ENCODE measurements around the gene CD40LG. TPM values are rescaled to one million over a fixed set of nuclear protein-coding genes. Genes with fewer than 3 reads are reported as not detected.

Gene CD40LG
- total and polyA plus RNA-seq, 5 experiments from 2014 or later = 0.10 to 0.22 (median 0.18) TPM; not detected in 1

DNA sequence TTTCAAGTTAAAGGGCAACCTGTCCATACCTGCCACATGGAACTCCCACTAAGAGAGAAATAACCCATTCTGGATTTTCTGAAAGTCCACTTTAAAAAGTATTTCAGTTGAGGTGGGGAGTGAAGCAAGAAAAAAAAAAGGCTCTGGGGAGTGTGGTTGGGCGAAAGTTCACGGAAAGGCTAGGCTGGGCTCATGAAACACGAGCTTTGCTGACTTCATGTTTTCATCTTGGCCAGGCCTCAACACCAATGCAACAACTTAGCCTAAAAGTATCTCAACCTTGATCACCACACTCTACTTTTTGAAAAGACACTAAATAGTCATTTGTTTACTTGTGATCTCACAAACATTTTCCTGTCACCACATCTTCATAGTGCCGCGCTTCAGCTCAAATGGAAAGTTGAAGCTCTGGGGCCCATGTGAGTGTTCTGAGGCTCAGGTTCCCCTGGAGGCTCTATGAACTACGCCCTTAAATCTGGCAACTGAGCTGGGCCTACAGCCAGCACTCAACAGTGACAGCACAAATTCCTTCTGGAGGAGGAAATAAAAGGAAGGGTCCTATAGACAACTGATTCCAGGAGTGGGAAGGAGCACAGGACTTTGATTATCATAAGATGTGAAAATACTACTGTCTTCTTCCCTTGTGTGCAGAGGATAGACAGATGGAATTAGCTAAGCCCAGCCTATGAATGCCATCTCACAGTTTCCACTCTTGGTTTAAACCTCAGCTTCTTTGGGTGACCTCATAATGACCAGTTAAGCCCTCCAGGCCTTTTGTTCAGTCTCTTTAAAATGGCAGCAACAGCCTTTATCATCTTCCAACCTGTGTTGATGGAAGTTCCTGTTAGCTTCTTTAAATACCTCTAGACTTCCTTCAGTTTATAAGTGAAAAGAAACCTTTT is 5.1 kb downstream of the CD40LG start:
- peak overlapping the region in 1 of 10 donors; percentile 11 for H3K4me3 Mint-ChIP-seq
- H3K27me3 Mint-ChIP-seq = no peaks in the 10 kb centered on the region
- peaks cover 14 to 27% (median 22%) of the 10 kb centered on the region in 4 donors for H3K4me1 Mint-ChIP-seq
- peak overlapping the region in 2 of 10 donors; percentile 42 to 89 for H3K27ac Mint-ChIP-seq
- H3K36me3 Mint-ChIP-seq = peaks cover 0 to 5% (median 2%) of the 10 kb centered on the region in 3 donors
- ATAC-seq (no peak), DNase-seq (no peak)
- H3K9me3 Mint-ChIP-seq = peaks cover 0 to 2% (median 0%) of the 10 kb centered on the region in 9 donors
- POLR2A ChIA-PET = interaction anchor here (0.6 kb wide), 1 partner anchor 9 kb away, joined by 3 read pairs; no protein-coding TSS in a partner anchor

DNA sequence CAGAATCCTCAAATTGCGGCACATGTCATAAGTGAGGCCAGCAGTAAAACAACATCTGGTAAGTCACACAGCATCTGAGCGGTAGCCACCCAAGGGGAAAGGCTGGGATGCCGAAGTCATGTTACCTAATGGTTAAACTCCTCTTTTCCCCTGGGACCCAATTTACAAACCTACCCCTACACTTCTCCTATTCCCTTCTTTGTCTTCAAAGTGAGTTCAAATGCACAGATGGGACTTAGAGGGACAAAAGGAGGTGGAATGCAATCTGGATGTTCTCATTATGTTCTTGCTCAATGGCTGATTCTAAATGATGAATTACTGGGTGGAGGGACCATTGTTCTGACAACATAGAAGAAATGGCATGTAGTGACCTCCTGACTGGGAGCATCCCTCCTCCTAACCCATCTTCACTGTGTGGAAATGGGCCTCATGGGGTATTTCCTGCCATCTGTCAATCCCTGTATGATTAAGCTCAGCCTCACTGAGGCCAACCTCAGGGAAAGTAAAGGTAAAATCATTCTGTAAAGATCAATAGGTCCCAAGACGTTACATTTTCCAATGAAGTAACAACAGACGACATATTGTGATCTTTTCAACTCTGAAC is 8.5 kb downstream of the CD40LG start:
- peak overlapping the region in 6 of 10 donors; percentile 22 to 92 (median 74) for H3K27ac Mint-ChIP-seq
- H3K36me3 Mint-ChIP-seq = peaks cover 0 to 5% (median 2%) of the 10 kb centered on the region in 3 donors
- ATAC-seq = no peak
- peaks cover 0 to 2% (median 0%) of the 10 kb centered on the region in 9 donors for H3K9me3 Mint-ChIP-seq
- H3K27me3 Mint-ChIP-seq = no peaks in the 10 kb centered on the region
- peak overlapping the region in 2 of 10 donors; percentile 6 to 29 for H3K4me3 Mint-ChIP-seq
- no peak for DNase-seq
- POLR2A ChIA-PET = no interaction called here
- H3K4me1 Mint-ChIP-seq = peaks cover 23 to 53% (median 45%) of the 10 kb centered on the region in 4 donors

DNA sequence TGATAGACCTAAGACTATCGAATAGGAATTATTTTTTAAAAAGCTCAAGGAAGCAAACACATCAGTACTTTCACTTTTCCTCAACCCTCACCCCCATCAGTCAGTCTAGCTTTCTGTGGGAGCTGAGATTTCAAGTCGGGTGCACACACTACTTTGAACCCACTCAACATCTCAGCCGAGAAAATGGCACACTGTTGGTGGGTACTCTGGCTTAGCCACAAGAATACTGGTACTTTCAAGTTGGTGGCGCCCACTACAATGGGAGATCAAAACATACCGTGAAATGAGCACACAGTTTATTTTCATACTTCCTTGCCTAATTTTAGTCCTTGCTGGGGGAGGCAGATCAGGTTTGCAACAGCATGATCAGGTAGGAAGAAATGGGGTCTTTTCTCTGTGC is 10.2 kb downstream of the CD40LG start:
- peaks cover 0 to 2% (median 0%) of the 10 kb centered on the region in 9 donors for H3K9me3 Mint-ChIP-seq
- ATAC-seq (peak; percentile 57 to 69), DNase-seq (peak in 2 of 10 donors; percentile 17 to 26)
- H3K4me1 Mint-ChIP-seq = peaks cover 23 to 67% (median 54%) of the 10 kb centered on the region in 4 donors
- H3K27ac Mint-ChIP-seq = peak overlapping the region; percentile 74 to 93 (median 89)
- no peaks in the 10 kb centered on the region for H3K27me3 Mint-ChIP-seq
- H3K4me3 Mint-ChIP-seq = peak overlapping the region; percentile 12 to 73 (median 65)
- POLR2A ChIA-PET = interaction anchor here (0.9 to 1.6 kb wide), 4 partner anchors 8 to 32 kb away, joined by 3 to 4 read pairs (median 4); no protein-coding TSS in a partner anchor
- H3K36me3 Mint-ChIP-seq = peaks cover 0 to 5% (median 2%) of the 10 kb centered on the region in 3 donors

DNA sequence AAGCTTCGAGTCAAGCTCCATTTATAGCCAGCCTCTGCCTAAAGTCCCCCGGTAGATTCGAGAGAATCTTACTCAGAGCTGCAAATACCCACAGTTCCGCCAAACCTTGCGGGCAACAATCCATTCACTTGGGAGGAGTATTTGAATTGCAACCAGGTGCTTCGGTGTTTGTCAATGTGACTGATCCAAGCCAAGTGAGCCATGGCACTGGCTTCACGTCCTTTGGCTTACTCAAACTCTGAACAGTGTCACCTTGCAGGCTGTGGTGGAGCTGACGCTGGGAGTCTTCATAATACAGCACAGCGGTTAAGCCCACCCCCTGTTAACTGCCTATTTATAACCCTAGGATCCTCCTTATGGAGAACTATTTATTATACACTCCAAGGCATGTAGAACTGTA is 11.2 kb downstream of the CD40LG start:
- POLR2A ChIA-PET = interaction anchor here (0.6 to 1.6 kb wide), 4 partner anchors 9 to 33 kb away, joined by 3 to 7 read pairs (median 4); no protein-coding TSS in a partner anchor
- peaks cover 0 to 11% (median 7%) of the 10 kb centered on the region in 3 donors for H3K36me3 Mint-ChIP-seq
- H3K27ac Mint-ChIP-seq = peak overlapping the region in 5 of 10 donors; percentile 24 to 93 (median 89)
- H3K4me3 Mint-ChIP-seq = no peak overlapping the region
- DNase-seq (no peak), ATAC-seq (no peak)
- H3K27me3 Mint-ChIP-seq = no peaks in the 10 kb centered on the region
- peaks cover 0 to 2% (median 0%) of the 10 kb centered on the region in 9 donors for H3K9me3 Mint-ChIP-seq
- H3K4me1 Mint-ChIP-seq = peaks cover 26 to 72% (median 62%) of the 10 kb centered on the region in 4 donors

DNA sequence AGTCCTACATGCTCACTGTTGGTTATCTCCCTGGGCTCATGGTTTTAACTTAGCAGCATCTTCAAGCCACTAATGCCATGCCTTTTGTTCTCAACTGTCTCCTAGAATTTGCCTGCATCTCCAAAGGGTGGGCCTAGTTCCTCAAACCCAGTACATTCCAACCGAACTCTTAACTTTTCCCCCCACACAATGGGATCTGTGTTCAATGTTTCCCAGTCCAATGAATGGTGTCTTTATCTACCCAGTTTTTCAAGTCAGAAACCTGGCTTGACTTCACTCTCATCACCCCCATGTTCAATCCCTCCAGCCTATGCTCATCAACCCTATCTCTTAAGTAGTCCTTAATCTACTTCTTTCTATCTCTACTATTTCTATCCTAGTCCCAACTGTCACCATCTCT is 12.9 kb downstream of the CD40LG start:
- Mint-ChIP-seq H3K27me3 (no peaks in the 10 kb centered on the region), H3K9me3 (peaks cover 0 to 11% (median 3%) of the 10 kb centered on the region in 9 donors), H3K4me3 (peak overlapping the region in 2 of 10 donors; percentile 2 to 36), H3K27ac (peak overlapping the region in 7 of 10 donors; percentile 1 to 89 (median 54)), H3K4me1 (peaks cover 21 to 73% (median 58%) of the 10 kb centered on the region in 4 donors), H3K36me3 (peaks cover 6 to 22% (median 18%) of the 10 kb centered on the region in 3 donors)
- POLR2A ChIA-PET = no interaction called here
- no peak for DNase-seq
- ATAC-seq = no peak

DNA sequence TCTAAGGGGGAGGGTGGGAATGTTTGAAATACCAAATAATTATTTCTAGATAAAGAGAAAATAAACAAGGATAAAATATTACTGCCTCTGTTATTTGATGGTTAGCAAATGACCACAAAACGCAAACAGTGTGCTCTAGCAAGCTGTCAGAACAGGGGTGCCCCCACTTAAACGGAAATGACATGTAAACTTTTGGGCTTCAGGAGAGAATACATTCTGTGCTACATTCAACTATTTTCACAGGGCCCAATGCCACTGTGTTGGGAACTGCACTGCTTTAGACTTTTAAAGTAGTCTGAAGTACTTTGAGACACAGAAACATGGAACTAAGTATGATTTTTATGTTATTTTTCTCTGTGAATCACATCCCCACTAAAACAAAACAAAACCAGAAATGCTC is 14.1 kb downstream of the CD40LG start:
- peaks cover 18 to 73% (median 54%) of the 10 kb centered on the region in 4 donors for H3K4me1 Mint-ChIP-seq
- ATAC-seq (peak; percentile 44 to 83), DNase-seq (peak in 4 of 10 donors; percentile 16 to 37 (median 32))
- peaks cover 0 to 11% (median 3%) of the 10 kb centered on the region in 9 donors for H3K9me3 Mint-ChIP-seq
- POLR2A ChIA-PET = interaction anchor here (0.7 kb wide), 2 partner anchors 9 to 27 kb away, joined by 3 to 4 read pairs; no protein-coding TSS in a partner anchor
- H3K4me3 Mint-ChIP-seq = peak overlapping the region in 8 of 10 donors; percentile 4 to 63 (median 38)
- no peaks in the 10 kb centered on the region for H3K27me3 Mint-ChIP-seq
- H3K36me3 Mint-ChIP-seq = peaks cover 9 to 33% (median 25%) of the 10 kb centered on the region in 3 donors
- peak overlapping the region; percentile 42 to 82 (median 69) for H3K27ac Mint-ChIP-seq

DNA sequence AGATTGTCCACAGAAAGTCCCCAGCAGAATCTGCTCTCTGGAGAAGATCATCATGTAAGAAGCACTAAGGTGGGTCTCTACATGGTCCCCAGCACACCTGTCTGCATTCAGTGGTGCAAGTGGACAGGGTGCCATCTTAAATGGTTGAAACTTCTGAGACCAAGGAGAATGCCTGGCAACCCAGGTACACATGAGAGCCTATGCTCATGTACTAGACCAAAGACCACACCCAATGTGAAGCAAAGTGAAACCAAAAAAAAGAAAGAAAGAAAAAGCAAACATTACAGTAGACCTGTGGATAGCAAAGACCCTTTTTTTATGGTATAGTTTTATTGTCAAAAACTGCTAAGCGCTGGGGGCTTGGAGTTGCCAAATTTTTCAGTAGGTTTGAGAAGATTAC is 15.0 kb downstream of the CD40LG start:
- H3K4me3 Mint-ChIP-seq = peak overlapping the region in 4 of 10 donors; percentile 1 to 26 (median 14)

DNA sequence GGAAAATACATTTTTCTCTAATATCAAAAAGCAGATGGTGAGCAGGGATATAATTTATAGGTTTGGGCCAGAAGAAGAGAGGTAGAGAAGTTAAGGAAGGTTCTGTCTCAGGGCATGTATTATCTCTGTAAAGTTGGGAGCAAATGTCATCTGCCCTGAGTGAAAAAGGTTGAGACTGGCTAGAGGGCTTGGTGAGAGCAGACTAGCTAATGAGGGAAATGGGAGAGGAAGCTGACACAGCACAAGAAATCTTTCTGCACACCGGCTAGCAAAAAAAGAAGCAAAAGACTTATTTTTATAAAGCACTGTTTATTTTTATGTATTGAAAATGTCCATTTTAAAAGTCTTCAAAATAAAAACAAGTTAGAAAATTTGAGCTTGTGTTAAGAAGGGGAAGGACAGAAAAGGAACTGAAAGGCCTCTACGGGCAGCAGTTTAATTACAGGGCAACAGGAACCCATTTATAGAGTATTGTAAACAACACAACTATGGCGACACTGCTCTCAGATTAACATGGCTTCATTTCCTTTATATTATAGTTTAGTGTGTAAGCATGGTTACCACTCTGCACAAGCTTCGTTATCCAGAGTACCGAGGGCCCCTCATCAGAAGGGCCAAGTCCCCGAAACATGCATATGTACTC is 17.4 kb downstream of the CD40LG start:
- Mint-ChIP-seq H3K9me3 (peaks cover 0 to 11% (median 3%) of the 10 kb centered on the region in 9 donors), H3K4me1 (peaks cover 21 to 61% (median 46%) of the 10 kb centered on the region in 4 donors), H3K4me3 (no peak overlapping the region), H3K27ac (peak overlapping the region in 3 of 10 donors; percentile 20 to 41 (median 28)), H3K36me3 (peaks cover 22 to 54% (median 50%) of the 10 kb centered on the region in 3 donors), H3K27me3 (no peaks in the 10 kb centered on the region)
- DNase-seq (no peak), ATAC-seq (no peak)
- POLR2A ChIA-PET = no interaction called here

More for the DNA sequence above, 15.0 kb downstream of the CD40LG start:
- Mint-ChIP-seq H3K36me3 (peaks cover 18 to 40% (median 33%) of the 10 kb centered on the region in 3 donors), H3K27me3 (no peaks in the 10 kb centered on the region), H3K4me1 (peaks cover 17 to 74% (median 53%) of the 10 kb centered on the region in 4 donors), H3K27ac (peak overlapping the region in 9 of 10 donors; percentile 25 to 87 (median 72)), H3K9me3 (peaks cover 0 to 11% (median 3%) of the 10 kb centered on the region in 9 donors)
- POLR2A ChIA-PET = interaction anchor here (0.7 kb wide), 2 partner anchors 9 to 28 kb away, joined by 3 to 4 read pairs; no protein-coding TSS in a partner anchor
- ATAC-seq (peak; percentile 55), DNase-seq (no peak)

DNA sequence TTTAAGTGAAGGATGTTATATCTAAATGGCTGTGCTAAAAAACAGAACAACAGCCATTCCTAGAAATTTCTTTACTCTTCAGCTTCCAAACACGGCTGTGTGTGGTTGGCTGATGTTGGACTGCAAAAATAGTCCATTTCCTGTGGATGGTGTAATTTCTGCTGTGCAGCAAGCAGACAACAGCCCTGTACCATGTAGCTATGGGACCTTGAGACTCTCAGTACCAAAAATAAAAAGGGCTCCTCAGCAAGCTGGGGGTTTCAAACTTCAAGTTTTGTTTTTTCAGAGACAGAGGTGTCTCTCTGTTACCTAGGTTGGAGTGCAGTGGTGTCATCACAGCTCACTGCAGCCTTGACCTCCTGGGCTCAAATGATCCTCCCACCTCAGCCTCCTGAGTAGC is 18.1 kb downstream of the CD40LG start:
- H3K9me3 Mint-ChIP-seq = peaks cover 0 to 11% (median 3%) of the 10 kb centered on the region in 9 donors
- POLR2A ChIA-PET = interaction anchor here (1.0 kb wide), 1 partner anchor 215 kb away, joined by 3 read pairs; no protein-coding TSS in a partner anchor
- DNase-seq (no peak), ATAC-seq (no peak)
- no peak overlapping the region for H3K4me3 Mint-ChIP-seq
- peaks cover 18 to 54% (median 42%) of the 10 kb centered on the region in 4 donors for H3K4me1 Mint-ChIP-seq
- peaks cover 22 to 59% (median 50%) of the 10 kb centered on the region in 3 donors for H3K36me3 Mint-ChIP-seq
- H3K27me3 Mint-ChIP-seq = no peaks in the 10 kb centered on the region
- H3K27ac Mint-ChIP-seq = no peak overlapping the region

DNA sequence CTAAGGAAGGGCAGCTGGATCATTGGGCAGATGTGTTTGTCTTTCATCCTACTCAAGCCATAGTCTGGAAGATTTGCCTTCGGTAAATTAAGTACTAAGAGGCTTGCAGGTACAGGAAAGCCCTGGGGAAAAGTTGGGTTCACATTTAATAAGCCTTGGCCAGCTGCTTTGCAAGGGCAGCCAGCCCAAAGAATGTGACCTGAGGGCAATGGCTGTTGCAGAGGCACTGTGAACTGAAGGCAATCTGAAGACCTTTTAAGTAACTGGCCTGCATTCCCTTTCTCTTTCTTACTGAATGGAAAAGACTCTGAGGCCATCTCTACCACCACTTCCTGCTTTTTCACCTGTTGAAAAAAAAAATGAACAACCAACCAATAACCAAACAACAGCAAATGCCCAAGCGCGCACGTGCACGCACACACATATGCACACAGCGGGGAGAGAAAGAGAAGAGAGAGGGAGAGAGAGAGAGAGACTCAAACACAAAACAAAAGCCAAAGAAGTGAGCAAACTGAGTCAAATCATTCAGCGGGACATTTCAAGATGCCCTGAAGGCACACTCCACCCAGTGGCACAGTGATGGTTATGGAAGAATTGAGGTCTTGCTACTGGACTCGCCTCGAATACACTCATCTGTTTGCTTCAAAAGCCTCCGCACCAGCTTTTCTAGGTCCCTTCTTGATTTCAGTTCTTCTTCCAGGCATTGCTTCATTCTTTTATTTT is 19.6 kb downstream of the CD40LG start:
- ATAC-seq = no peak
- H3K4me3 Mint-ChIP-seq = no peak overlapping the region

DNA sequence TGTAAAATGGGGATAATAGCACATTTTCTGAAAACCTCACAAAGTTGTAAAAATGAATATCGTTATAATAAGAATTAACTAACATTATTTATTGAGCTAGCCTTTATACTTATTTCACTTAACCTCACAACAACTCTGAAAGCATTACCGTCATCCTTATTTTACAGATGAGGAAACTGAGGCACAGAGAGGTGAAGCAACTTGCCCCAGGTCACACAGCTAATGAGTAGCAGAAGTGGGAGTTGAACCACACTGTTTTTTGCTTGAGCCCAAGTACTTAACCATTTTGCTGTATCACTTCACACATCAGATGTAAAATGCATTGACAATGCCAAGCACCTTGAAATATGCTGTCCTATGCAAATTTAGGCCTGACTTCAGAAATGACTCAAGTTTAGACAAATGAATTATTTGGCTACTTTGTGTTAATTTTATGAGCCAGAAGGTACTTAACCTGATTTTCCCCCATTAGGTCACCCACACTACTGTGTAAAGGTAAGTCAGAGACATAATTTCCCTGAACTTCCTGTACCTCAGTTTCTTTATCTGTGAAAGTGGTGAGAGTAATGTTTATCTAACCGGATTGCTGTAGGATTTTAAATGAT is 23.1 kb downstream of the CD40LG start:
- ATAC-seq (no peak), DNase-seq (no peak)
- no peaks in the 10 kb centered on the region for H3K9me3 Mint-ChIP-seq
- no peaks in the 10 kb centered on the region for H3K27me3 Mint-ChIP-seq
- H3K4me1 Mint-ChIP-seq = peaks cover 21 to 64% (median 59%) of the 10 kb centered on the region in 4 donors
- no peak overlapping the region for H3K27ac Mint-ChIP-seq
- peaks cover 16 to 60% (median 42%) of the 10 kb centered on the region in 3 donors for H3K36me3 Mint-ChIP-seq
- POLR2A ChIA-PET = no interaction called here
- no peak overlapping the region for H3K4me3 Mint-ChIP-seq

More for the DNA sequence above, 19.6 kb downstream of the CD40LG start:
- POLR2A ChIA-PET = interaction anchor here (0.6 kb wide), 1 partner anchor 75 kb away, joined by 4 read pairs; no protein-coding TSS in a partner anchor
- H3K4me1 Mint-ChIP-seq = peaks cover 16 to 48% (median 42%) of the 10 kb centered on the region in 4 donors
- DNase-seq = no peak
- peaks cover 0 to 11% (median 3%) of the 10 kb centered on the region in 9 donors for H3K9me3 Mint-ChIP-seq
- H3K27ac Mint-ChIP-seq = peak overlapping the region in 5 of 10 donors; percentile 30 to 72 (median 63)
- peaks cover 22 to 72% (median 61%) of the 10 kb centered on the region in 3 donors for H3K36me3 Mint-ChIP-seq
- H3K27me3 Mint-ChIP-seq = no peaks in the 10 kb centered on the region
